HK-2 (cell line): Measurements from ENCODE around the gene B4GALT3.

Experiments
- DNase-seq: peaks from one replicate; pipeline ENCODE4 v3.0.0-alpha.2; 2018; ENCODE audit not compliant: unreplicated experiment

B4GALT3 gene

DNA sequence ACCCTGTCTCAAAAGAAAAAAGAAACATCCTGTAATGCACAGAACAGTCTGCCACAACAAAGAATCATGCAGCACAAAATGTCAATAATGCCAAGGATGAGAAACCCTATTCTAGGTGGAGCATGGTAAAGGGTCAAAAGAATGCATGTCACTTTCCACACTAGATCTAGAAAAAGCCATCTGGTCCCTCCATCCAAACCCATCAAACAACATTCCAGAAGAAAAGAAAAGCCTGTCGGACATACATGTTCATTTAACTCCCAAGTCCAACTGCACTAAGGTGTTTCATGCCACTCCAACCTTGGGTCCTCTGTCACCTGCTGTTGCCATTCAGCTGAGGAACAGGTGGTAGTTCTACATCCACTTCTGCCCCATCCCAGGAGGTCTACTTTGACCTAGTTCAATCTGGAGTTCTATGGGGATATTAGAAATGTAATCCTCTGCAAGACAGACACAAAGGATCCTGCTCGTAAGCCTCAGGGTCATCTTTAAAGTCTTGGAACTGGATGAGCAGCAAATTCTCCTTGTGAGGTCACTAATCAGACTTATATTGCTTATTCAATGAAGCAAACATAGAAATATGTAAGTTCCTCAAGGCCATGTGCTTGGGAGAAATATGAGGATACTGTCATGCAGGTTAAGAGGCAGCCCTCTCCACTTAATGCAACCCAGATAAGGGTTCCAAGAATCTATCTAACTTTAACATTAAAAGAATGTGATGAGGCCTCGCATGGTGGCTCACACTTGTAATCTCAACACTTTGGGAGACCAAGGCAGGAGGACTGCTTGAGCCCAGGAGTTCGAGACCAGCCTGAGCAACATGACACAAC, 48.5 kb downstream of the B4GALT3 start:
- no peak for DNase-seq

- DNase-seq: no peak
Observed at GRCh38 chr1:161127649-161128048, 49.7 kb downstream of the B4GALT3 start.

- DNase-seq: no peak
Observed at GRCh38 chr1:161122967-161123366, 54.3 kb downstream of the B4GALT3 start.

DNA sequence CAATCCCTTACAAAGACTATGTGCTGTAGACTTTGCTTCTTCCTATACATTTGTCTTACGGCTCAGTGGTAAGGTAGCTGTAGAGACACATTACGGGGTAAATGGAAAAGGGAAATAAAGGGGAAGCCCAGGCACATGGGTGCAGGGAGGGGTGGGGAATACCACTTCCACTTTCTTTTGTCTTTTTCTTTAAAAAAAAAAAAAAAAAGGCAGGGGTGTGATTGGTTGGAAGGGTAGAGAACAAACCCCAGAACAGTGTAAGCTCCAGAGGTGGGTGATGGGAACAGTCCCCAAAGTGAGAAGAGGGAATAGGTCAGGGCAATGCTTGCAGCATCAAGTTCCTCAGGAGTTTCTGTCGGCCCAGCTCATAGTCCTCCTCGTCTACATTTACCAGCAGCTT, 55.5 kb downstream of the B4GALT3 start:
- no peak for DNase-seq
